HepG2 (cell line): ENCODE results near the gene CCDC178. TPM values are rescaled to one million over a fixed set of nuclear protein-coding genes. Genes with fewer than 3 reads are reported as not detected.

ENCODE experiments used
- ATAC-seq: fragments of 200-7000 bp; cut with Tn5 transposase; 3 replicates; pipeline ENCODE4 v1.9.1; 2020; ENCODE audit warnings: mild to moderate bottlenecking, moderate library complexity
- BruUV-seq: library from RNA; stranded (reverse); fragments of 400-500 nt; replicated peaks from 2 replicates; lab custom pipeline; 2021; lab: Mats Ljungman, UMichigan
- CTCF ChIA-PET: fragments of 300-600 bp; formaldehyde crosslinking; extraction: SDS; loops from one replicate; lab custom pipeline; 2021; ENCODE audit warnings: low total read pairs, inconsistent platforms, low intra/inter-chr PET ratio; lab: Yijun Ruan, JAX
- POLR2A ChIA-PET: fragments of 350-600 bp; sonication (Branson Sonifier 250); formaldehyde crosslinking; loops from one replicate; lab custom pipeline; 2020; ENCODE audit warnings: antibody characterized with exemption, inconsistent platforms; lab: Yijun Ruan, JAX
- DNase-seq: peaks from one replicate; pipeline ENCODE4 v3.0.0-alpha.2; 2015; ENCODE audit warnings: low spot score
- FAIRE-seq: peaks from 3 replicates; lab custom pipeline; 2011; peaks lifted over from hg19 to GRCh38; lab: Jason Lieb, UNC
- H2AFZ ChIP-seq: one replicate; pipeline ENCODE4 v1.6.1; 2011; ENCODE audit warnings: low read length, inconsistent platforms
- H3K27ac ChIP-seq: fragments of 300-600 bp; 3 replicates; pipeline ENCODE4 v1.8.0; 2011; ENCODE audit warnings: mixed run types, mild to moderate bottlenecking, mixed read lengths, low read length, inconsistent platforms; ENCODE audit not compliant: insufficient read depth; ENCODE audit errors: extremely low read length
- H3K27me3 ChIP-seq, 2 experiments: fragments of 200-600 bp in 1 of 2; 2 replicates in 1 of 2; 3 replicates in 1 of 2; pipeline versions ENCODE4 v1.6.0 to v1.8.0; 2011; ENCODE audit warnings: low read length in 2 of 2, mild to moderate bottlenecking in 2 of 2, moderate library complexity in 2 of 2, inconsistent platforms in 1 of 2; ENCODE audit not compliant: insufficient read depth in 2 of 2, control insufficient read depth in 1 of 2
- H3K36me3 ChIP-seq, 2 experiments: fragments of 200-600 bp in 1 of 2; replicated peaks in 1 of 2; 2 replicates in 1 of 2; 3 replicates in 1 of 2; pipeline versions ENCODE4 v1.5.1 to v1.8.0; 2011; ENCODE audit warnings: low read length in 2 of 2, inconsistent platforms in 1 of 2; ENCODE audit not compliant: insufficient read depth in 2 of 2, control insufficient read depth in 1 of 2
- H3K4me1 ChIP-seq: 2 replicates; pipeline ENCODE4 v1.5.1; 2012; ENCODE audit warnings: low read length, inconsistent platforms; ENCODE audit not compliant: insufficient read depth
- H3K4me2 ChIP-seq: 2 replicates; pipeline ENCODE4 v1.6.0; 2011; ENCODE audit warnings: low read depth, low read length, inconsistent platforms
- H3K4me3 ChIP-seq, 3 experiments: fragments of 200-600 bp in 1 of 3; sonication (generic), shearing (Covaris generic) in 1 of 3; replicated peaks in 1 of 3; 2 replicates each; pipeline ENCODE4 v1.5.1; 2011 to 2016; ENCODE audit warnings: low read length in 3 of 3, inconsistent platforms in 2 of 3, low read depth in 2 of 3, mild to moderate bottlenecking in 2 of 3, control low read depth in 1 of 3, mixed read lengths in 1 of 3; ENCODE audit not compliant: insufficient read depth in 1 of 3
- H3K79me2 ChIP-seq: one replicate; pipeline ENCODE4 v1.6.1; 2011; ENCODE audit warnings: low read length, inconsistent platforms; ENCODE audit not compliant: insufficient read depth
- H3K9ac ChIP-seq: 2 replicates; pipeline ENCODE4 v1.6.0; 2011; ENCODE audit warnings: mild to moderate bottlenecking, low read depth, low read length, inconsistent platforms; ENCODE audit not compliant: insufficient read depth
- H3K9me3 ChIP-seq: 2 replicates; pipeline ENCODE4 v1.5.1; 2012; ENCODE audit warnings: mild to moderate bottlenecking, low read length
- H4K20me1 ChIP-seq: 2 replicates; pipeline ENCODE4 v1.6.0; 2011; ENCODE audit warnings: inconsistent platforms, mild to moderate bottlenecking, low read length, moderate library complexity; ENCODE audit not compliant: insufficient read depth
- BCL3 ChIP-seq: sonication (generic); formaldehyde crosslinking; IDR thresholded peaks from 2 replicates; pipeline ENCODE4 v1.5.1; 2020; ENCODE audit warnings: mild to moderate bottlenecking, missing genetic modification reagents, moderate library complexity
- GTF2F1 ChIP-seq: fragments of 150-350 bp; IDR thresholded peaks from 2 replicates; pipeline ENCODE4 v1.6.1; 2014; ENCODE audit warnings: low read length
- SMAD3 ChIP-seq: sonication (generic); formaldehyde crosslinking; IDR thresholded peaks from 2 replicates; pipeline ENCODE4 v1.4.0; 2020; ENCODE audit warnings: missing genetic modification reagents
- TIGD3 ChIP-seq: sonication (generic); formaldehyde crosslinking; IDR thresholded peaks from 2 replicates; pipeline ENCODE4 v1.5.1; 2020; ENCODE audit warnings: mild to moderate bottlenecking, missing genetic modification reagents, borderline replicate concordance
- WGBS: methylation state at CpG from one replicate; pipeline ENCODE4 v1.1.6; 2017; ENCODE audit warnings: low lambda C conversion rate; 5-methylcytosine and 5-hydroxymethylcytosine counted together
- in situ Hi-C: cut with HindIII; loops from 2 replicates; pipeline ENCODE4 v1.10.0; 2017; ENCODE audit warnings: low pct_unique_long_range_greater_than_20kb; ENCODE audit not compliant: extremely low pct_ligation_motif_present
- intact Hi-C: fragments of 100-400 bp; cut with micrococcal nuclease; formaldehyde crosslinking; loops from one replicate; pipeline ENCODE4 v1.10.0; 2022; ENCODE audit not compliant: unreplicated experiment
- polyA plus RNA-seq, 8 experiments: library from polyadenylated mRNA; depleted of rRNA in 3 of 8; stranded (reverse) in 7 of 8; unstranded in 1 of 8; fragments of >200 nt; fragmentation: Illumina TruSeq in 4 of 8; extraction: Trizol in 4 of 8; gene quantifications; 2 replicates each; pipeline versions ENCODE4 v1.2.1 to v1.2.3, GENCODE V29; 2011 to 2016; ENCODE audit warnings: low read depth in 4 of 8, missing spikeins in 1 of 8, mixed read lengths in 1 of 8; ENCODE audit not compliant: insufficient read depth in 1 of 8
- total RNA-seq, 5 experiments: library from RNA; depleted of rRNA; stranded (reverse); fragments of >200 nt; fragmentation: Illumina TruSeq; extraction: Trizol; gene quantifications; 2 replicates each; pipeline ENCODE4 v1.2.3, GENCODE V29; 2016; ENCODE audit warnings: low read depth in 1 of 5
- TF ChIP-seq, protein P1 (sequence below): sonication (generic); formaldehyde crosslinking; IDR thresholded peaks from 2 replicates; pipeline ENCODE4 v1.5.0; 2020; ENCODE audit warnings: mild to moderate bottlenecking, missing genetic modification reagents, borderline replicate concordance

Gene CCDC178
- total and polyA plus RNA-seq, 2 of the 13 experiments (the other 11 are each of a cell fraction or from before 2014, with no cell fraction given), result not detected

DNA sequence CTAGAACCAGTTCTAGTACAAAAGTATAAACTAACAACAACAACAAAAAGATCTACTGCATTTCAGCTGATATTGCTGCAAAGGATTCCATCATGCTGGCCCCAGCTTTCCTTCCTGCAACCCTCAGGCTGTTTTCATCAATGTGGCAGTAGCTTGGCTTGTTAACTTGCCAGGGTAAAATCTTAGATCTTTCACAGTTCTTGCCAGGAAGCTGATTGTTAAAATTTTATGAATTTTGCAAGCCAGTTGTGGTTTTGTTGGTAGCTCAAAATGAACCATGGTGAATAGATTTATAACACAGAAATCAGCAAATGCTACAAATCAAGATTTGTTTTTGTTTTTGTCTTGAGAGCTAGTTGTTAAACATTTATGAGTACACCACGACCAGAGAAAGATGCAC, 19.3 kb downstream of the CCDC178 start:
- no peak overlapping the region for H3K9ac ChIP-seq
- no peaks in the 10 kb centered on the region for H3K36me3 ChIP-seq
- H3K4me1 ChIP-seq, result peaks cover 7% of the 10 kb centered on the region; the same call in 1 of the 2 replicates
- H3K27me3 ChIP-seq, result no peaks in the 10 kb centered on the region; a peak in 1 of 5 replicates
- no peak overlapping the region for H3K27ac ChIP-seq
- WGBS, result 0% methylated on average over 1 of the region's 1 CpG
- POLR2A ChIA-PET, result no interaction called here
- no peaks in the 10 kb centered on the region for H3K9me3 ChIP-seq
- no peak for FAIRE-seq
- no peak overlapping the region for H2AFZ ChIP-seq
- ATAC-seq, result no peak
- no peak overlapping the region for H3K4me2 ChIP-seq
- intact Hi-C loops, result no loop called here
- CTCF ChIA-PET, result no interaction called here
- H3K79me2 ChIP-seq, result no peaks in the 10 kb centered on the region
- BruUV-seq, result no TSS peak
- no peaks in the 10 kb centered on the region for H4K20me1 ChIP-seq
- H3K4me3 ChIP-seq, result no peak overlapping the region
- TF ChIP-seq, protein P1, sequence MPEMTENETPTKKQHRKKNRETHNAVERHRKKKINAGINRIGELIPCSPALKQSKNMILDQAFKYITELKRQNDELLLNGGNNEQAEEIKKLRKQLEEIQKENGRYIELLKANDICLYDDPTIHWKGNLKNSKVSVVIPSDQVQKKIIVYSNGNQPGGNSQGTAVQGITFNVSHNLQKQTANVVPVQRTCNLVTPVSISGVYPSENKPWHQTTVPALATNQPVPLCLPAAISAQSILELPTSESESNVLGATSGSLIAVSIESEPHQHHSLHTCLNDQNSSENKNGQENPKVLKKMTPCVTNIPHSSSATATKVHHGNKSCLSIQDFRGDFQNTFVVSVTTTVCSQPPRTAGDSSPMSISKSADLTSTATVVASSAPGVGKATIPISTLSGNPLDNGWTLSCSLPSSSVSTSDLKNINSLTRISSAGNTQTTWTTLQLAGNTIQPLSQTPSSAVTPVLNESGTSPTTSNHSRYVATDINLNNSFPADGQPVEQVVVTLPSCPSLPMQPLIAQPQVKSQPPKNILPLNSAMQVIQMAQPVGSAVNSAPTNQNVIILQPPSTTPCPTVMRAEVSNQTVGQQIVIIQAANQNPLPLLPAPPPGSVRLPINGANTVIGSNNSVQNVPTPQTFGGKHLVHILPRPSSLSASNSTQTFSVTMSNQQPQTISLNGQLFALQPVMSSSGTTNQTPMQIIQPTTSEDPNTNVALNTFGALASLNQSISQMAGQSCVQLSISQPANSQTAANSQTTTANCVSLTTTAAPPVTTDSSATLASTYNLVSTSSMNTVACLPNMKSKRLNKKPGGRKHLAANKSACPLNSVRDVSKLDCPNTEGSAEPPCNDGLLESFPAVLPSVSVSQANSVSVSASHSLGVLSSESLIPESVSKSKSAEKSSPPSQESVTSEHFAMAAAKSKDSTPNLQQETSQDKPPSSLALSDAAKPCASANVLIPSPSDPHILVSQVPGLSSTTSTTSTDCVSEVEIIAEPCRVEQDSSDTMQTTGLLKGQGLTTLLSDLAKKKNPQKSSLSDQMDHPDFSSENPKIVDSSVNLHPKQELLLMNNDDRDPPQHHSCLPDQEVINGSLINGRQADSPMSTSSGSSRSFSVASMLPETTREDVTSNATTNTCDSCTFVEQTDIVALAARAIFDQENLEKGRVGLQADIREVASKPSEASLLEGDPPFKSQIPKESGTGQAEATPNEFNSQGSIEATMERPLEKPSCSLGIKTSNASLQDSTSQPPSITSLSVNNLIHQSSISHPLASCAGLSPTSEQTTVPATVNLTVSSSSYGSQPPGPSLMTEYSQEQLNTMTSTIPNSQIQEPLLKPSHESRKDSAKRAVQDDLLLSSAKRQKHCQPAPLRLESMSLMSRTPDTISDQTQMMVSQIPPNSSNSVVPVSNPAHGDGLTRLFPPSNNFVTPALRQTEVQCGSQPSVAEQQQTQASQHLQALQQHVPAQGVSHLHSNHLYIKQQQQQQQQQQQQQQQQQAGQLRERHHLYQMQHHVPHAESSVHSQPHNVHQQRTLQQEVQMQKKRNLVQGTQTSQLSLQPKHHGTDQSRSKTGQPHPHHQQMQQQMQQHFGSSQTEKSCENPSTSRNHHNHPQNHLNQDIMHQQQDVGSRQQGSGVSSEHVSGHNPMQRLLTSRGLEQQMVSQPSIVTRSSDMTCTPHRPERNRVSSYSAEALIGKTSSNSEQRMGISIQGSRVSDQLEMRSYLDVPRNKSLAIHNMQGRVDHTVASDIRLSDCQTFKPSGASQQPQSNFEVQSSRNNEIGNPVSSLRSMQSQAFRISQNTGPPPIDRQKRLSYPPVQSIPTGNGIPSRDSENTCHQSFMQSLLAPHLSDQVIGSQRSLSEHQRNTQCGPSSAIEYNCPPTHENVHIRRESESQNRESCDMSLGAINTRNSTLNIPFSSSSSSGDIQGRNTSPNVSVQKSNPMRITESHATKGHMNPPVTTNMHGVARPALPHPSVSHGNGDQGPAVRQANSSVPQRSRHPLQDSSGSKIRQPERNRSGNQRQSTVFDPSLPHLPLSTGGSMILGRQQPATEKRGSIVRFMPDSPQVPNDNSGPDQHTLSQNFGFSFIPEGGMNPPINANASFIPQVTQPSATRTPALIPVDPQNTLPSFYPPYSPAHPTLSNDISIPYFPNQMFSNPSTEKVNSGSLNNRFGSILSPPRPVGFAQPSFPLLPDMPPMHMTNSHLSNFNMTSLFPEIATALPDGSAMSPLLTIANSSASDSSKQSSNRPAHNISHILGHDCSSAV (CRISPR knock-in tag), result no peak
- TF ChIP-seq SMAD3 (CRISPR knock-in tag) (no peak), BCL3 (CRISPR knock-in tag) (no peak), GTF2F1 (no peak), TIGD3 (CRISPR knock-in tag) (no peak)
- TF ChIP-seq, all 625 proteins: peak for 0
- in situ Hi-C loops, result no loop called here
- no peak for DNase-seq
